Stimulated activated naive CD8-positive, alpha-beta T cell treated with anti-CD3 and anti-CD28 coated beads, Interleukin-15, Interleukin-2, amounts not matched to agents 100 ng/mL and 50 ng/mL, for 24 hours (primary cell): ENCODE measurements around the gene RALGAPA2.

Source experiments
- H3K27ac Mint-ChIP-seq: one replicate; pipeline ENCODE4 v1.8.0; 2021; ENCODE audit warnings: mild to moderate bottlenecking, mixed read lengths
- H3K27me3 Mint-ChIP-seq: one replicate; pipeline ENCODE4 v1.8.0; 2021; ENCODE audit warnings: mixed read lengths
- H3K36me3 Mint-ChIP-seq: one replicate; pipeline ENCODE4 v1.8.0; 2021; ENCODE audit warnings: low read depth, mixed read lengths
- H3K4me1 Mint-ChIP-seq: one replicate; pipeline ENCODE4 v1.8.0; 2021; ENCODE audit warnings: low read depth, mixed read lengths
- H3K4me3 Mint-ChIP-seq: one replicate; pipeline ENCODE4 v1.8.0; 2021; ENCODE audit warnings: mild to moderate bottlenecking, mixed read lengths
- H3K9me3 Mint-ChIP-seq: one replicate; pipeline ENCODE4 v1.8.0; 2021; ENCODE audit warnings: mixed read lengths

Gene RALGAPA2

GRCh38 chr20:20712474-20713243 is at the start of gene RALGAPA2:
RALGAPA2 (minus strand) TSS chr20:20712644; CDS start chr20:20712480, 164 bp downstream.
- H3K27ac Mint-ChIP-seq, result peak within 1 kb of the TSS; percentile 95
- H3K4me3 Mint-ChIP-seq, result peak within 1 kb of the TSS; percentile 88
- H3K27me3 Mint-ChIP-seq, result no peaks in the 10 kb centered on the region
- H3K9me3 Mint-ChIP-seq, result peaks cover 4% of the 10 kb centered on the region
- H3K36me3 Mint-ChIP-seq, result peaks cover 8% of the 10 kb centered on the region
- peaks cover 31% of the 10 kb centered on the region for H3K4me1 Mint-ChIP-seq

GRCh38 chr20:20761301-20761700 is 48.9 kb upstream of the RALGAPA2 start:
- H3K27me3 Mint-ChIP-seq, result peaks cover 14% of the 10 kb centered on the region
- H3K9me3 Mint-ChIP-seq, result no peaks in the 10 kb centered on the region
- no peaks in the 10 kb centered on the region for H3K4me1 Mint-ChIP-seq
- no peak overlapping the region for H3K27ac Mint-ChIP-seq
- no peak overlapping the region for H3K4me3 Mint-ChIP-seq
- no peaks in the 10 kb centered on the region for H3K36me3 Mint-ChIP-seq

GRCh38 chr20:20759132-20759531 is 46.7 kb upstream of the RALGAPA2 start:
- Mint-ChIP-seq H3K4me3 (no peak overlapping the region), H3K4me1 (peaks cover 4% of the 10 kb centered on the region), H3K36me3 (no peaks in the 10 kb centered on the region), H3K27ac (no peak overlapping the region), H3K27me3 (peaks cover 13% of the 10 kb centered on the region), H3K9me3 (no peaks in the 10 kb centered on the region)

- Mint-ChIP-seq H3K27me3 (peaks cover 9% of the 10 kb centered on the region), H3K27ac (no peak overlapping the region), H3K9me3 (no peaks in the 10 kb centered on the region), H3K4me3 (no peak overlapping the region), H3K36me3 (no peaks in the 10 kb centered on the region), H3K4me1 (peaks cover 4% of the 10 kb centered on the region)
These were observed 43.4 kb upstream of the RALGAPA2 start for GRCh38 chr20:20755674-20756319.

GRCh38 chr20:20755231-20755630 is 42.8 kb upstream of the RALGAPA2 start:
- Mint-ChIP-seq H3K36me3 (no peaks in the 10 kb centered on the region), H3K4me1 (peaks cover 4% of the 10 kb centered on the region), H3K4me3 (no peak overlapping the region), H3K27ac (no peak overlapping the region), H3K27me3 (peaks cover 9% of the 10 kb centered on the region), H3K9me3 (no peaks in the 10 kb centered on the region)

GRCh38 chr20:20754714-20755113 is 42.3 kb upstream of the RALGAPA2 start:
- H3K4me1 Mint-ChIP-seq, result peaks cover 4% of the 10 kb centered on the region
- H3K4me3 Mint-ChIP-seq, result no peak overlapping the region
- no peak overlapping the region for H3K27ac Mint-ChIP-seq
- H3K36me3 Mint-ChIP-seq, result no peaks in the 10 kb centered on the region
- H3K27me3 Mint-ChIP-seq, result peaks cover 9% of the 10 kb centered on the region
- H3K9me3 Mint-ChIP-seq, result no peaks in the 10 kb centered on the region

- Mint-ChIP-seq H3K9me3 (peaks cover 6% of the 10 kb centered on the region), H3K36me3 (no peaks in the 10 kb centered on the region), H3K27ac (no peak overlapping the region), H3K4me3 (no peak overlapping the region), H3K4me1 (peaks cover 4% of the 10 kb centered on the region), H3K27me3 (peaks cover 9% of the 10 kb centered on the region)
These were observed 40.3 kb upstream of the RALGAPA2 start for GRCh38 chr20:20752712-20753111.

- peaks cover 6% of the 10 kb centered on the region for H3K9me3 Mint-ChIP-seq
- H3K27me3 Mint-ChIP-seq, result peaks cover 19% of the 10 kb centered on the region
- peaks cover 8% of the 10 kb centered on the region for H3K4me1 Mint-ChIP-seq
These were observed 34.9 kb upstream of the RALGAPA2 start for GRCh38 chr20:20747298-20747697.

GRCh38 chr20:20744170-20744725 is 31.8 kb upstream of the RALGAPA2 start:
- no peak overlapping the region for H3K4me3 Mint-ChIP-seq
- H3K9me3 Mint-ChIP-seq, result peaks cover 6% of the 10 kb centered on the region

More at GRCh38 chr20:20747298-20747697, 34.9 kb upstream of the RALGAPA2 start:
- Mint-ChIP-seq H3K4me3 (no peak overlapping the region), H3K27ac (no peak overlapping the region), H3K36me3 (no peaks in the 10 kb centered on the region)

GRCh38 chr20:20743511-20744169 is 31.2 kb upstream of the RALGAPA2 start:
- no peak overlapping the region for H3K27ac Mint-ChIP-seq
- H3K4me1 Mint-ChIP-seq, result peaks cover 8% of the 10 kb centered on the region
- no peaks in the 10 kb centered on the region for H3K36me3 Mint-ChIP-seq
- H3K27me3 Mint-ChIP-seq, result peaks cover 24% of the 10 kb centered on the region
- H3K9me3 Mint-ChIP-seq, result peaks cover under 1% of the 10 kb centered on the region
- H3K4me3 Mint-ChIP-seq, result no peak overlapping the region

More at GRCh38 chr20:20744170-20744725, 31.8 kb upstream of the RALGAPA2 start:
- Mint-ChIP-seq H3K27ac (no peak overlapping the region), H3K4me1 (peaks cover 8% of the 10 kb centered on the region), H3K36me3 (no peaks in the 10 kb centered on the region), H3K27me3 (peaks cover 24% of the 10 kb centered on the region)

- Mint-ChIP-seq H3K4me3 (no peak overlapping the region), H3K27ac (no peak overlapping the region), H3K4me1 (peaks cover 17% of the 10 kb centered on the region), H3K27me3 (peaks cover 24% of the 10 kb centered on the region), H3K9me3 (no peaks in the 10 kb centered on the region), H3K36me3 (no peaks in the 10 kb centered on the region)
These were observed 28.9 kb upstream of the RALGAPA2 start for GRCh38 chr20:20741087-20742045.

GRCh38 chr20:20740541-20740940 is 28.1 kb upstream of the RALGAPA2 start:
- H3K4me3 Mint-ChIP-seq, result no peak overlapping the region
- H3K4me1 Mint-ChIP-seq, result peaks cover 18% of the 10 kb centered on the region
- no peak overlapping the region for H3K27ac Mint-ChIP-seq
- no peaks in the 10 kb centered on the region for H3K36me3 Mint-ChIP-seq
- no peaks in the 10 kb centered on the region for H3K9me3 Mint-ChIP-seq
- H3K27me3 Mint-ChIP-seq, result peaks cover 24% of the 10 kb centered on the region

- H3K4me3 Mint-ChIP-seq, result no peak overlapping the region
- H3K4me1 Mint-ChIP-seq, result peaks cover 37% of the 10 kb centered on the region
These were observed 24.7 kb upstream of the RALGAPA2 start for GRCh38 chr20:20737158-20737557.

GRCh38 chr20:20736303-20736702 is 23.9 kb upstream of the RALGAPA2 start:
- Mint-ChIP-seq H3K27ac (no peak overlapping the region), H3K36me3 (no peaks in the 10 kb centered on the region), H3K27me3 (no peaks in the 10 kb centered on the region), H3K9me3 (no peaks in the 10 kb centered on the region), H3K4me1 (peaks cover 44% of the 10 kb centered on the region), H3K4me3 (no peak overlapping the region)

More at GRCh38 chr20:20737158-20737557, 24.7 kb upstream of the RALGAPA2 start:
- H3K9me3 Mint-ChIP-seq, result no peaks in the 10 kb centered on the region
- H3K36me3 Mint-ChIP-seq, result no peaks in the 10 kb centered on the region
- no peak overlapping the region for H3K27ac Mint-ChIP-seq
- peaks cover 4% of the 10 kb centered on the region for H3K27me3 Mint-ChIP-seq
